ENCODE data around the gene FAM114A2. TPM values are rescaled to one million over a fixed set of nuclear protein-coding genes. Genes with fewer than 3 reads are reported as not detected.
"Not testable (repeated sequence)": the region's sequence is repeated elsewhere in the genome, so short reads cannot be mapped to it uniquely, and the experiment has no call there.

The FAM114A2 gene
- total and polyA plus RNA-seq, 12 donors = 6.5 to 43.7 (median 25.1) TPM

GRCh38 chr5:154034944-154035343 lies 3.8 kb downstream of the FAM114A2 start:
- DNase-seq = no peak
- TF ChIP-seq CTCF (IDR thresholded peaks at IDR 0.05) (no peak), POLR2A (IDR thresholded peaks at IDR 0.05) (no peak)
- Histone ChIP-seq H3K27ac (no peak overlapping the region), H3K9me3 (replicated peaks in 1 of 3) (no peaks in the 10 kb centered on the region), H3K36me3 (replicated peaks in 1 of 2) (no peaks in the 10 kb centered on the region), H3K4me1 (replicated peaks in 1 of 2) (peaks cover 7 to 23% of the 10 kb centered on the region in 2 donors), H3K27me3 (no peaks in the 10 kb centered on the region), H3K4me3 (no peak overlapping the region)
- intact Hi-C loops (cut with DNase I) = no loop called here
- WGBS, 4 donors = 93 to 99% (median 96%) methylated on average over 3 of the region's 3 CpGs

DNA sequence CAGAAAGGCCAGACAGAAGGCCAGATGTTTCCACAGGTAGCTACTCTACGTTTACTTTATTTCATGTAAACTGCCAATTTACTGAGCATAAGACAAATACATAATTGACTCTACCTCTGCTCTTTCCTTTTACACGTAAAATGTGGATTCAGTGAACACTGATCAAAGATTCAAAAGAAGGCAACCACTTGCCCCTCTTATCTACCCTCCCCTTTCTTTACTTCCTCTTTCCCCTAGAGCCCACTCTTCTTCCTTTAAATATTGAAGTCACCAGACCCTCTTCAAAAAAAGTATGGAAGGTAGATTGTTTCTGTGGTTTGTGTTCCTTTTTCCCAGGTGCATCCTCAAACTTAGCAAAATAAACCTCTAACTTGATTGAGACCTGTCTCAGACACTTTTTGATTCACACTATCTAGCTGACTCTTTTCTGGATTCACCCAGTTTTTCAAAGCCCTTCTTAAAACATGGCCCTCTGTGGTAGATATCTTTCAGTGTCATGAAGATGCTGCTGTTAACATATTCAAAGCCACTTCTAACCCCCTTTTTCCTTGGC lies 6.7 kb downstream of the FAM114A2 start:
- 87 to 91% (median 90%) methylated on average over 2 of the region's 2 CpGs for WGBS, 4 donors
- DNase-seq = no peak
- Histone ChIP-seq H3K4me3 (no peak overlapping the region), H3K36me3 (replicated peaks in 1 of 2) (peaks cover 0 to 7% of the 10 kb centered on the region in 2 donors), H3K27ac (no peak overlapping the region), H3K9me3 (replicated peaks in 1 of 3) (no peaks in the 10 kb centered on the region), H3K4me1 (replicated peaks in 1 of 2) (peaks cover 0 to 4% of the 10 kb centered on the region in 2 donors), H3K27me3 (no peaks in the 10 kb centered on the region)
- intact Hi-C loops (cut with DNase I) = no loop called here
- no peak for TF ChIP-seq POLR2A (IDR thresholded peaks at IDR 0.05)

GRCh38 chr5:154025951-154026350 lies 12.8 kb downstream of the FAM114A2 start:
- no peaks in the 10 kb centered on the region for H3K4me1 ChIP-seq (replicated peaks in 1 of 2)
- no peak overlapping the region for H3K4me3 ChIP-seq
- peaks cover 0 to 24% of the 10 kb centered on the region in 2 donors for H3K36me3 ChIP-seq (replicated peaks in 1 of 2)
- TF ChIP-seq POLR2A (IDR thresholded peaks at IDR 0.05) (no peak), CTCF (IDR thresholded peaks at IDR 0.05) (no peak)
- H3K27ac ChIP-seq = no peak overlapping the region
- no peak for DNase-seq
- intact Hi-C loops (cut with DNase I) = no loop called here
- no peaks in the 10 kb centered on the region for H3K27me3 ChIP-seq
- H3K9me3 ChIP-seq (replicated peaks in 1 of 3) = no peaks in the 10 kb centered on the region

DNA sequence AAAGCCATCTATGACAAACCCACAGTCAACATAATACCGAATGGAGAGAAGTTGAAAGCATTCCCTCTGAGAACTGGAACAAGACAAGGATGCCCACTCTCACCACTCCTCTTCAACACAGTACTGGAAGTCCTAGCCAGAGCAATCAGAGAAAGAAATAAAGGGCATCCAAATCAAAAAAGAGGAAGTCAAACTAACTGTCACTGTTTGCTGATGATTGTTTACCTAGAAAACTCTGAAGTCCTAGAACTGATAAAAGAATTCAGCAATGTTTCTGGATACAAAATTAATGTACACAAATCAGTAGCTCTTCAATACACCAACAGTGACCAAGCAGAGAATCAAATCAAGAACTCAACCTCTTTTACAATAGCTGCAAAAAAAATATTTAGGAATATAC lies 19.8 kb downstream of the FAM114A2 start:
- H3K36me3 ChIP-seq (replicated peaks in 1 of 2); intact Hi-C loops (cut with DNase I); H3K9me3 ChIP-seq (replicated peaks in 1 of 3); H3K4me3 ChIP-seq; H3K4me1 ChIP-seq (replicated peaks in 1 of 2); DNase-seq; H3K27me3 ChIP-seq; H3K27ac ChIP-seq: not testable (repeated sequence)
- 89 to 100% (median 95%) methylated on average over 1 of the region's 1 CpG for WGBS, 4 donors

DNA sequence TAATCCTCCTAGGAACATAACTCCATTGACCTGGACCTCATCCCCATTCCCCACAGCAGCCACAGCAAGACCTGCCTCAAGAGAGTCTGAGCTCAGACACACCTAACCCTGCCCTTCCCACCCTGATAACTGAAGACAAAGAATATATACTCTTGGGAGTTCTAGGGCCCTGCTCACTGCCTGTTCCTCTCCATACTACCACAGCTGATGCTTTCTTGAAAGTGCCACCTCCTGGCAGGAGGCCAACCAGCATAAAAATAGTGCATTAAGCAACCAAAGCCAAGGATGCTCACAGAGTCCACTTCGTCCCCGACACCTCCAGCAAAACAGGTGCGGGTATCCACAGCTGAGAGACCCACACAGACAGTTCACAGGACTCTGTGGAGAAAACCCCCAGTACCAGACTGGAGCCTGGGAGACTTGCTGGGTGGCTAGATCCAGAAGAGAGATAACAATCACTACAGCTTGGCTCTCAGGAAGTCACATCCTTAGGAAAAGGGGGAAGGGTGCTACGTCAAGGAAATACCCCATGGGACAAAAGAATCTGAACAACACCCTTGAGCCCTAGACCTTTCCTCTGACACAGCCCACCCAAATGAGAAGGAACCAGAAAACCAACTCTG lies 23.5 kb downstream of the FAM114A2 start:
- 78 to 96% (median 92%) methylated on average over 4 of the region's 4 CpGs for WGBS, 4 donors

More for the DNA sequence above, 23.5 kb downstream of the FAM114A2 start:
- H3K27ac ChIP-seq = no peak overlapping the region
- no peak overlapping the region for H3K4me3 ChIP-seq
- H3K27me3 ChIP-seq = no peaks in the 10 kb centered on the region
- no peaks in the 10 kb centered on the region for H3K9me3 ChIP-seq (replicated peaks in 1 of 3)
- no peak for TF ChIP-seq POLR2A (IDR thresholded peaks at IDR 0.05)
- TF ChIP-seq CTCF (IDR thresholded peaks at IDR 0.05) = no peak
- peaks cover 0 to 3% of the 10 kb centered on the region in 2 donors for H3K36me3 ChIP-seq (replicated peaks in 1 of 2)
- intact Hi-C loops (cut with DNase I) = no loop called here
- DNase-seq = no peak
- no peaks in the 10 kb centered on the region for H3K4me1 ChIP-seq (replicated peaks in 1 of 2)
